Stromal cell of bone marrow (primary cell): ENCODE measurements around the gene ATP5PB.

Source experiments
- DNase-seq: peaks from one replicate; pipeline ENCODE4 v3.0.0-alpha.2; 2012; ENCODE audit warnings: low read depth

Gene ATP5PB

GRCh38 chr1:111476214-111476613 lies 26.9 kb downstream of the ATP5PB start:
- no peak for DNase-seq

GRCh38 chr1:111476761-111477309 lies 27.6 kb downstream of the ATP5PB start:
- DNase-seq = no peak

GRCh38 chr1:111480674-111481073 lies 31.4 kb downstream of the ATP5PB start:
- no peak for DNase-seq

- DNase-seq = peak; percentile 48
Measured at GRCh38 chr1:111481387-111482221, 32.3 kb downstream of the ATP5PB start.

GRCh38 chr1:111483166-111483565 lies 33.9 kb downstream of the ATP5PB start:
- peak; percentile 37 for DNase-seq

- DNase-seq = no peak
Measured at GRCh38 chr1:111483876-111484275, 34.6 kb downstream of the ATP5PB start.

- DNase-seq = no peak
Measured at GRCh38 chr1:111484391-111485026, 35.2 kb downstream of the ATP5PB start.

GRCh38 chr1:111486431-111486830 lies 37.2 kb downstream of the ATP5PB start:
- no peak for DNase-seq

GRCh38 chr1:111487133-111487532 lies 37.9 kb downstream of the ATP5PB start:
- DNase-seq = no peak

GRCh38 chr1:111488669-111489068 lies 39.4 kb downstream of the ATP5PB start:
- no peak for DNase-seq

GRCh38 chr1:111489604-111490003 lies 40.3 kb downstream of the ATP5PB start:
- no peak for DNase-seq

GRCh38 chr1:111490220-111490619 lies 41.0 kb downstream of the ATP5PB start:
- DNase-seq = no peak

GRCh38 chr1:111491070-111491469 lies 41.8 kb downstream of the ATP5PB start:
- no peak for DNase-seq

GRCh38 chr1:111496398-111496797 lies 47.1 kb downstream of the ATP5PB start:
- no peak for DNase-seq

GRCh38 chr1:111497592-111497991 lies 48.3 kb downstream of the ATP5PB start:
- DNase-seq = no peak

- no peak for DNase-seq
Measured at GRCh38 chr1:111499026-111499785, 49.9 kb downstream of the ATP5PB start.

GRCh38 chr1:111501645-111502044 lies 52.4 kb downstream of the ATP5PB start:
- DNase-seq = no peak

- no peak for DNase-seq
Measured at GRCh38 chr1:111503585-111504060, 54.4 kb downstream of the ATP5PB start, which contains the start of the genes ADORA3 and TMIGD3. ADORA3 (minus strand) TSS chr1:111503633; CDS start chr1:111503354, 279 bp downstream. TMIGD3 (minus strand) TSS chr1:111503633; CDS start chr1:111503354, 279 bp downstream.

- DNase-seq = no peak
Measured at GRCh38 chr1:111504097-111504496, 54.8 kb downstream of the ATP5PB start.

- DNase-seq = no peak
Measured at GRCh38 chr1:111505641-111506119, 56.4 kb downstream of the ATP5PB start.

GRCh38 chr1:111506561-111506960 lies 57.3 kb downstream of the ATP5PB start:
- DNase-seq = no peak
